GM23338 (cell line): ENCODE measurements around the gene VENTX.

Experiments used
- POLR2AphosphoS5 ChIP-seq: IDR thresholded peaks from 2 replicates; pipeline ENCODE4 v1.6.1; 2016; ENCODE audit warnings: antibody characterized with exemption, low read depth
- TF ChIP-seq, protein P1 (sequence below), 2 experiments: fragments of 200-600 bp in 1 of 2; sonication (generic) in 1 of 2; conservative IDR thresholded peaks; 2 replicates each; pipeline versions ENCODE4 v1.5.1 to v1.6.1; 2016 to 2017; ENCODE audit warnings: antibody characterized with exemption in 2 of 2, low read depth in 2 of 2, mild to moderate bottlenecking in 2 of 2, moderate library complexity in 1 of 2

- TF ChIP-seq, protein P1, sequence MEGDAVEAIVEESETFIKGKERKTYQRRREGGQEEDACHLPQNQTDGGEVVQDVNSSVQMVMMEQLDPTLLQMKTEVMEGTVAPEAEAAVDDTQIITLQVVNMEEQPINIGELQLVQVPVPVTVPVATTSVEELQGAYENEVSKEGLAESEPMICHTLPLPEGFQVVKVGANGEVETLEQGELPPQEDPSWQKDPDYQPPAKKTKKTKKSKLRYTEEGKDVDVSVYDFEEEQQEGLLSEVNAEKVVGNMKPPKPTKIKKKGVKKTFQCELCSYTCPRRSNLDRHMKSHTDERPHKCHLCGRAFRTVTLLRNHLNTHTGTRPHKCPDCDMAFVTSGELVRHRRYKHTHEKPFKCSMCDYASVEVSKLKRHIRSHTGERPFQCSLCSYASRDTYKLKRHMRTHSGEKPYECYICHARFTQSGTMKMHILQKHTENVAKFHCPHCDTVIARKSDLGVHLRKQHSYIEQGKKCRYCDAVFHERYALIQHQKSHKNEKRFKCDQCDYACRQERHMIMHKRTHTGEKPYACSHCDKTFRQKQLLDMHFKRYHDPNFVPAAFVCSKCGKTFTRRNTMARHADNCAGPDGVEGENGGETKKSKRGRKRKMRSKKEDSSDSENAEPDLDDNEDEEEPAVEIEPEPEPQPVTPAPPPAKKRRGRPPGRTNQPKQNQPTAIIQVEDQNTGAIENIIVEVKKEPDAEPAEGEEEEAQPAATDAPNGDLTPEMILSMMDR (conservative IDR thresholded peaks at IDR 0.05; ENCODE audit: low read depth in 2 of 2) = no peak
- no peak for TF ChIP-seq POLR2AphosphoS5
These were observed 22.1 kb upstream of the VENTX start for GRCh38 chr10:133215586-133215985.
